ENCODE data around the gene DEPDC1B. TPM values are rescaled to one million over a fixed set of nuclear protein-coding genes. Genes with fewer than 3 reads are reported as not detected.
"Not testable (repeated sequence)": the region's sequence is repeated elsewhere in the genome, so short reads cannot be mapped to it uniquely, and the experiment has no call there.

Gene DEPDC1B
- total RNA-seq, 1 experiment from 2014 or later = 29.2 TPM

DNA sequence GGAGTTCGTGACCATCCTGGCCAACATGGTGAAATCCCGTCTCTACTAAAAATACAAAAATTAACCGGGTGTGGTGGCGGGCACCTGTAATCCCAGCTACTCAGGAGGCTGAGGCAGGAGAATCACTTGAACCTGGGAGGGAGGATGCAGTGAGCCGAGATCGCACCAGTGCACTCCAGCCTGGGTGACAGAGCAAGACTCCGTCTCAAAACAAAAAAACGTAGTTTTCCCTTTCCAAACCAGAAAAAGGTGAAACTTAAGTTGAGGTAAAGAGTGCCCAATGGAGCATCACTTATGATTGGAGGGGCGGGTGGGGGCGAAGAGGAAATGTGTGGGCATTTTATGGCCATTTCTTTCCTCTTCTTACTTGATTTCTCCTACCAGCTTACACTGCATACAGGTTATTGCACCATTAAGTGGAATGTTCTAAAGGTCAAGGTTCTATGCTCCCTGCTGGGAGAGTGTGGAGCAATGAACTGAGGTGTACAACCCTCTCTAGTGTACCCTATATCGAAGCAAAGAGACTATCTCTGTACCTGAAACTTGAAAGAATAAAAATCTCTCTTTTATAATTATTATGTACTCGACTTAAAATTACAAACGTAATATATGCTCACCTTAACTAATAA lies 136.2 kb downstream of the DEPDC1B start:
- POLR2A ChIA-PET (ENCODE audit: unreplicated experiment) = no interaction called here
- Histone ChIP-seq H2AFZ (no peak overlapping the region), H3K4me3 (no peak overlapping the region), H3K27me3 (ENCODE audit: insufficient read depth, low read depth) (no peaks in the 10 kb centered on the region), H3K36me3 (ENCODE audit: low read depth) (no peaks in the 10 kb centered on the region), H3K27ac (no peak overlapping the region), H3K9me2 (ENCODE audit: insufficient read depth) (no peaks in the 10 kb centered on the region), H4K20me1 (ENCODE audit: insufficient read depth) (no peaks in the 10 kb centered on the region), H3K79me2 (ENCODE audit: low read depth) (no peaks in the 10 kb centered on the region), H3K4me2 (no peak overlapping the region), H3K4me1 (replicated peaks; ENCODE audit: insufficient read depth) (no peaks in the 10 kb centered on the region), H3K9me3 (ENCODE audit: insufficient read depth, low read depth) (no peaks in the 10 kb centered on the region), H3F3A (ENCODE audit: insufficient read depth, low read depth) (no peaks in the 10 kb centered on the region)
- no peak for DNase-seq
- intact Hi-C loops (cut with micrococcal nuclease; ENCODE audit: unreplicated experiment) = no loop called here
- TF ChIP-seq EZH2 (IDR thresholded peaks at IDR 0.05; ENCODE audit: low read depth) = no peak
- no peak for TF ChIP-seq CTCF (conservative IDR thresholded peaks at IDR 0.05)
- CTCF ChIA-PET = no interaction called here
- BruUV-seq (replicated peaks) = no TSS peak

DNA sequence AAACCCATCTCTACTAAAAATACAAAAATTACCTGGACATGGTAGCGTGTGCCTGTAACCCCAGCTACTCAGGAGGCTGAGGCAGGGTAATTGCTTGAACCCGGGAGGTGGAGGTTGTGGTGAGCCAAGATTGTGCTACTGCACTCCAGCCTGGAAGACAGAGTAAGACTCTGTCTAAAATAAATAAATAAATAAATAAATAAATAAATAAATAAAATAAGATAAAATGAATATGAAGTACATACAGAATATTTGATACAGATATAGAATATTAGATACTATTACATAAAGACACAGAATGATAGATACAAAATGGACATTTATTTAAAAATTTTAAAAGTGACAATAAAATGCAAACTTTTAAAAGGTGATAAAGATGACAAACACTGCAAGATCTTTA lies 146.7 kb downstream of the DEPDC1B start:
- H3K27ac ChIP-seq; H4K20me1 ChIP-seq (ENCODE audit: insufficient read depth); H3K4me1 ChIP-seq (replicated peaks; ENCODE audit: insufficient read depth); BruUV-seq (replicated peaks); H3K79me2 ChIP-seq (ENCODE audit: low read depth); H3K4me2 ChIP-seq; H3K36me3 ChIP-seq (ENCODE audit: low read depth); H3K4me3 ChIP-seq; H3K9me2 ChIP-seq (ENCODE audit: insufficient read depth); DNase-seq; H3K9me3 ChIP-seq (ENCODE audit: insufficient read depth, low read depth); intact Hi-C loops (cut with micrococcal nuclease; ENCODE audit: unreplicated experiment); H3K27me3 ChIP-seq (ENCODE audit: insufficient read depth, low read depth); H3F3A ChIP-seq (ENCODE audit: insufficient read depth, low read depth); H2AFZ ChIP-seq; CTCF ChIA-PET; POLR2A ChIA-PET (ENCODE audit: unreplicated experiment): not testable (repeated sequence)

GRCh38 chr5:60551829-60552228 lies 148.1 kb downstream of the DEPDC1B start:
- no peak overlapping the region for H3K27ac ChIP-seq
- H2AFZ ChIP-seq = no peak overlapping the region
- H3K27me3 ChIP-seq (ENCODE audit: insufficient read depth, low read depth) = no peaks in the 10 kb centered on the region
- ChIA-PET POLR2A (ENCODE audit: unreplicated experiment) (no interaction called here), CTCF (no interaction called here)
- no peak for TF ChIP-seq CTCF (conservative IDR thresholded peaks at IDR 0.05)
- TF ChIP-seq EZH2 (IDR thresholded peaks at IDR 0.05; ENCODE audit: low read depth) = no peak
- H3K9me3 ChIP-seq (ENCODE audit: insufficient read depth, low read depth) = no peaks in the 10 kb centered on the region
- H3K4me1 ChIP-seq (replicated peaks; ENCODE audit: insufficient read depth) = no peaks in the 10 kb centered on the region
- no peaks in the 10 kb centered on the region for H3F3A ChIP-seq (ENCODE audit: insufficient read depth, low read depth)
- H3K79me2 ChIP-seq (ENCODE audit: low read depth) = no peaks in the 10 kb centered on the region
- no peak overlapping the region for H3K4me3 ChIP-seq
- intact Hi-C loops (cut with micrococcal nuclease; ENCODE audit: unreplicated experiment) = loop anchor here (1.0 kb wide), 1 partner anchor 39 kb away; no protein-coding TSS in a partner anchor
- no peaks in the 10 kb centered on the region for H3K36me3 ChIP-seq (ENCODE audit: low read depth)
- H3K4me2 ChIP-seq = no peak overlapping the region
- BruUV-seq (replicated peaks) = no TSS peak
- no peak for DNase-seq
- no peaks in the 10 kb centered on the region for H4K20me1 ChIP-seq (ENCODE audit: insufficient read depth)
- H3K9me2 ChIP-seq (ENCODE audit: insufficient read depth) = no peaks in the 10 kb centered on the region

DNA sequence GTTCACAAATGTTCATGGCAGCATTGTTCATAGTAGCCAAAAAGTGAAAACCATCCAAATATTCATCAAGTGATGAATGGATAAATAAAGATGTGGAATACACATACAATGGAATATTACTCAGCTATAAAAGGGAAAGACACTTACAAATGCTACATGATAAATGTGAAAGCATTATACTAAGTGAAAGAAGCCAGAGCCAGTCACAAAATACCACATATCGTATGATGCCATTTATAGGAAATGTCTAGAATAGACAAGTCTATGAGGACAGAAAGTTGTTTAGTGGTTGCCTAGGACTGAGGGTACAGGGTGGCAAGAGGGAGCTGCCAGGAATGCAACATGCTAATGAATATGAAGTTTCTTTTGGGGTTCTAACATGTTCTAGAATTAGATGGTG lies 148.7 kb downstream of the DEPDC1B start:
- Histone ChIP-seq H3K79me2 (ENCODE audit: low read depth) (no peaks in the 10 kb centered on the region), H3K4me1 (replicated peaks; ENCODE audit: insufficient read depth) (no peaks in the 10 kb centered on the region), H3K27ac (no peak overlapping the region), H3K9me3 (ENCODE audit: insufficient read depth, low read depth) (no peaks in the 10 kb centered on the region), H3K4me2 (no peak overlapping the region), H3K27me3 (ENCODE audit: insufficient read depth, low read depth) (no peaks in the 10 kb centered on the region), H3K36me3 (ENCODE audit: low read depth) (no peaks in the 10 kb centered on the region), H2AFZ (no peak overlapping the region), H3K9me2 (ENCODE audit: insufficient read depth) (no peaks in the 10 kb centered on the region), H4K20me1 (ENCODE audit: insufficient read depth) (no peaks in the 10 kb centered on the region), H3K4me3 (no peak overlapping the region), H3F3A (ENCODE audit: insufficient read depth, low read depth) (no peaks in the 10 kb centered on the region)
- intact Hi-C loops (cut with micrococcal nuclease; ENCODE audit: unreplicated experiment) = no loop called here
- POLR2A ChIA-PET (ENCODE audit: unreplicated experiment) = no interaction called here
- BruUV-seq (replicated peaks) = no TSS peak
- no peak for DNase-seq
- TF ChIP-seq EZH2 (IDR thresholded peaks at IDR 0.05; ENCODE audit: low read depth) (no peak), CTCF (conservative IDR thresholded peaks at IDR 0.05) (no peak)
- CTCF ChIA-PET = no interaction called here
